Testis (tissue), 2 donors: ENCODE data around the gene JPH2.

Experiments
- CTCF ChIP-seq, 3 experiments: fragments of 450-650 bp in 2 of 3; fragments of 200-600 bp in 1 of 3; sonication (generic) in 1 of 3; IDR thresholded peaks; one replicate each; pipeline ENCODE4 v1.5.1; 2016 to 2019; ENCODE audit warnings: antibody characterized with exemption in 3 of 3, mild to moderate bottlenecking in 2 of 3, moderate library complexity in 1 of 3
- POLR2A ChIP-seq: fragments of 450-650 bp; IDR thresholded peaks from one replicate; pipeline ENCODE4 v1.6.1; 2017; ENCODE audit warnings: antibody characterized with exemption, mild to moderate bottlenecking, moderate library complexity

DNA sequence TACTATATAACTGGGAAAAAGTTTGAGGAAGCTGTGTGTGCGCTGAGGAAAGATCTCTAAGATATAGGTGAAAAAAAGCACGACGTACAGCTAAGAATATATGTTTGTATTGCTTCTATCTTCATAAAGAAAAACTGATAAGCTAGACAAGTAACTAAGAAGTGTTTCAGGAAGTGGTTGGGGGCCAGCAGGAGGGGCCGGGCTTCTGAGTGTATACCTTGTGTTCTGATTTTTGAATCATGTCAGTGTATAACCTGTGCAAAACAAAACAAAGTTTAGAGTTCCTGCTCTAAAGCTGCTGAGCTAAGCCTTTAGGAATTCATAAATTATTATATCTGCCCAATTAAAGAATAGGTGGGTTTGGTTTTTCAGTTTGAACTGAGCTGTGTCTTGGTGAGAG is 31.5 kb upstream of the JPH2 start:
- no peak for TF ChIP-seq CTCF (IDR thresholded peaks at IDR 0.05)
- no peak for TF ChIP-seq POLR2A
